Uterus (tissue), 4 donors: ENCODE data around the gene IL23R. TPM values are rescaled to one million over a fixed set of nuclear protein-coding genes. Genes with fewer than 3 reads are reported as not detected.

ENCODE experiments used
- DNase-seq, 2 donors: peaks; one replicate each; pipeline ENCODE4 v3.0.0-alpha.2; 2019 to 2020
- H3K27ac ChIP-seq, 2 donors: fragments of 200-600 bp; sonication (generic); 1 replicate in 1 of 2; 2 replicates in 1 of 2; pipeline ENCODE4 v1.5.1; 2016 to 2018
- H3K27me3 ChIP-seq, 2 donors: fragments of 200-600 bp; sonication (generic); one replicate each; pipeline ENCODE4 v1.5.1; 2018 to 2019; ENCODE audit warnings: control low read depth in 1 of 2
- H3K36me3 ChIP-seq, 2 donors: fragments of 200-600 bp; sonication (generic); one replicate each; pipeline ENCODE4 v1.5.1; 2019; ENCODE audit warnings: control low read depth in 1 of 2
- H3K4me1 ChIP-seq, 2 donors: fragments of 200-600 bp; sonication (generic); one replicate each; pipeline ENCODE4 v1.5.1; 2018 to 2019; ENCODE audit warnings: control low read depth in 1 of 2
- H3K4me3 ChIP-seq, 2 donors: fragments of 200-600 bp; sonication (generic); 1 replicate in 1 of 2; 2 replicates in 1 of 2; pipeline ENCODE4 v1.5.1; 2018 to 2019; ENCODE audit warnings: mild to moderate bottlenecking in 1 of 2
- H3K9me3 ChIP-seq, 2 donors: fragments of 200-600 bp; sonication (generic); one replicate each; pipeline ENCODE4 v1.5.1; 2019; ENCODE audit warnings: control low read depth in 1 of 2
- POLR2A ChIP-seq, 2 donors: fragments of 450-650 bp; IDR thresholded peaks; one replicate each; pipeline ENCODE4 v1.6.1; 2016; ENCODE audit warnings: antibody characterized with exemption in 2 of 2, mild to moderate bottlenecking in 1 of 2, moderate library complexity in 1 of 2
- intact Hi-C: fragments of 100-400 bp; cut with DNase I; formaldehyde crosslinking; loops from one replicate; pipeline ENCODE4 v1.15.1; 2023; ENCODE audit warnings: low total_unique reads
- total RNA-seq, 4 donors: library from RNA; depleted of rRNA in 3 of 4; stranded (reverse); fragments of >200 nt in 3 of 4; gene quantifications; one replicate each; pipeline versions ENCODE4 v1.1.0 to v1.2.4, GENCODE V29; 2014 to 2023
- TF ChIP-seq, protein P1 (sequence below), 4 experiments: fragments of 200-600 bp in 2 of 4; fragments of 450-650 bp in 2 of 4; sonication (generic) in 2 of 4; IDR thresholded peaks; one replicate each; pipeline ENCODE4 v1.5.1; 2016 to 2019; ENCODE audit warnings: antibody characterized with exemption in 4 of 4, mild to moderate bottlenecking in 2 of 4, moderate library complexity in 1 of 4
- donor health status: DM: yes; HTN: yes; CAD: no.

Gene IL23R
- total RNA-seq, 4 donors from 2014 or later: 0.21 TPM; not detected in 3

DNA sequence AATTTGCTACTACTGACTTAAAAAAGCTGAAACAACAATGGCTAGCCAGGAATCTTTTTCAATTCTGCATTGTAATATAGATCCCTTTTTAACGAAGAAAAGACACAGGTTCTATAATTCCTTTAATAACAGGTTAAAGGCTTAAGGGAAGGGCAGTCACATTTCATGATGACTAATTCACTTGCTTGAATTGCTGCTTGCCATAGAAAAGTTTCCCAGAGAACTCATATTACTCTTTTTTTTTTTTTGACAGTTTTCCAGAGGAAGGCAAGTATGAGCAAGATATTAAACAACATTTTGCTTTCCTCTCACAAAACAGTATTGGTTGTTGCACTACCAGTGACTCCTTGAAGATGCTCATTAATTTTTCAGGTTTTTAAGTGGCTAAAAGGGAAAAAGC lies 60.9 kb downstream of the IL23R start:
- no peak overlapping the region for H3K27ac ChIP-seq
- H3K4me3 ChIP-seq: no peak overlapping the region
- intact Hi-C loops: no loop called here
- H3K36me3 ChIP-seq: no peaks in the 10 kb centered on the region
- no peaks in the 10 kb centered on the region for H3K9me3 ChIP-seq
- no peak for TF ChIP-seq POLR2A (IDR thresholded peaks at IDR 0.05)
- TF ChIP-seq, protein P1, sequence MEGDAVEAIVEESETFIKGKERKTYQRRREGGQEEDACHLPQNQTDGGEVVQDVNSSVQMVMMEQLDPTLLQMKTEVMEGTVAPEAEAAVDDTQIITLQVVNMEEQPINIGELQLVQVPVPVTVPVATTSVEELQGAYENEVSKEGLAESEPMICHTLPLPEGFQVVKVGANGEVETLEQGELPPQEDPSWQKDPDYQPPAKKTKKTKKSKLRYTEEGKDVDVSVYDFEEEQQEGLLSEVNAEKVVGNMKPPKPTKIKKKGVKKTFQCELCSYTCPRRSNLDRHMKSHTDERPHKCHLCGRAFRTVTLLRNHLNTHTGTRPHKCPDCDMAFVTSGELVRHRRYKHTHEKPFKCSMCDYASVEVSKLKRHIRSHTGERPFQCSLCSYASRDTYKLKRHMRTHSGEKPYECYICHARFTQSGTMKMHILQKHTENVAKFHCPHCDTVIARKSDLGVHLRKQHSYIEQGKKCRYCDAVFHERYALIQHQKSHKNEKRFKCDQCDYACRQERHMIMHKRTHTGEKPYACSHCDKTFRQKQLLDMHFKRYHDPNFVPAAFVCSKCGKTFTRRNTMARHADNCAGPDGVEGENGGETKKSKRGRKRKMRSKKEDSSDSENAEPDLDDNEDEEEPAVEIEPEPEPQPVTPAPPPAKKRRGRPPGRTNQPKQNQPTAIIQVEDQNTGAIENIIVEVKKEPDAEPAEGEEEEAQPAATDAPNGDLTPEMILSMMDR (IDR thresholded peaks at IDR 0.05): no peak
- H3K4me1 ChIP-seq: no peaks in the 10 kb centered on the region
- DNase-seq: no peak
- H3K27me3 ChIP-seq: no peaks in the 10 kb centered on the region

DNA sequence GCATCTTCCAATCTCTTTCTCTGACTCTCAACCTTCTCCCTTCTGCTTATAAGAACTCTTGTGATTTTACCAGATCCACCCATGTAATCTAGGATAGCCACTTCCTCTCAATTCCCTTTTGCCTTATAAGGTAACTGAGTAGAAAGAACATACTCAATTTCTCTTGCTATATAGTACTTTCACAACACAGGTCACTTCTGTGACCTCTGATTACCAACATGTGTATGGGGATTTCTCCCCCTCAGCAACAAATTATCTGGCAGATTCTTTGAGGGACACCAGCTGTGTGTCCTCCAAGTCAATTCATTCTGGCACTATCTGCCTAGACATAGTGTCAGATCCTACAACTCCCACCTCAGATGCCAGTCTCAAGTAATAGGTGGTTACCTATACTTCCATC lies 62.5 kb downstream of the IL23R start:
- Histone ChIP-seq H3K4me1 (no peaks in the 10 kb centered on the region), H3K9me3 (no peaks in the 10 kb centered on the region), H3K27ac (no peak overlapping the region), H3K27me3 (no peaks in the 10 kb centered on the region), H3K36me3 (no peaks in the 10 kb centered on the region), H3K4me3 (no peak overlapping the region)
- no peak for TF ChIP-seq POLR2A (IDR thresholded peaks at IDR 0.05)
- TF ChIP-seq, protein P1 (IDR thresholded peaks at IDR 0.05): no peak
- intact Hi-C loops: no loop called here
- no peak for DNase-seq

DNA sequence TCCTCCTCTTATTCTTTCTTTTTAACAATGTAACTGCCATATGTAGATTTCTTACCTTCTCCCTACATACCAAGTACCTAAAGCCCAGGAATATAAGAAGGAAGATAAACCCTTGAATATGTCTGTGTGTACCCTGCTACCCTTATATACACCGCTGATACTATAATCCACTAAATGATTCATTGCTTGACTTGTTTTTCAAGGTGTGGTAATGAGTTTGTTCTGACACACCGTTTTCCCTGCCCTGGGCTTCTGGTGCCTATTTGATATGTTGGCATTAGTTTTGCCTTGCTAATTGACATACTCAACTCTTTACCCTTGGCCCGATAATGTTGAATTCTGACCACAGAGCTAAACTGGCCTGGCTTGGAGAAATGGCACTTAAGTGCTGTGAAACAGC lies 64.3 kb downstream of the IL23R start:
- Histone ChIP-seq H3K27ac (no peak overlapping the region), H3K9me3 (no peaks in the 10 kb centered on the region), H3K36me3 (no peaks in the 10 kb centered on the region), H3K4me1 (no peaks in the 10 kb centered on the region), H3K27me3 (no peaks in the 10 kb centered on the region), H3K4me3 (no peak overlapping the region)
- no peak for TF ChIP-seq POLR2A (IDR thresholded peaks at IDR 0.05)
- TF ChIP-seq, protein P1 (IDR thresholded peaks at IDR 0.05): no peak
- intact Hi-C loops: no loop called here
- no peak for DNase-seq

DNA sequence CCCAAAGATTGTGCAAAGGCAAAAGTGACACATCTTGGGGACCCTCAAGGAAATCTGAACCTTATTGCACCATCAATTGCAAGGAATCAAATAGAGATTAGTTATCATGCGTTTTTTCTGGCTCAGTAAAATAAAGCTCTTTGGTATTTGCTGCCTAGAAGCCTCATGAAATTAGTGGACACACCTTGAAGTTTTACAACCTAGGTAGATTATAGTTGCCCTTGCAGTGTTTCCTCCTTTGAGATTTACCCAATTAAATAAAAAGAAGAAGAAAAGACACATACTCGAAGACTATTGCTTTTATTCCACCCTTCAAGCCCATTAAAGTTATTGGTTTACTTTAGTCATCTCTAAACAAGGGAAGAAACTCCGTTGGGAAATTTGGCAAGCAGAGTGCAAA lies 70.0 kb downstream of the IL23R start:
- no peak for DNase-seq
- H3K9me3 ChIP-seq: no peaks in the 10 kb centered on the region
- intact Hi-C loops: no loop called here
- H3K27me3 ChIP-seq: no peaks in the 10 kb centered on the region
- TF ChIP-seq, protein P1 (IDR thresholded peaks at IDR 0.05): no peak
- no peak for TF ChIP-seq POLR2A (IDR thresholded peaks at IDR 0.05)
- H3K36me3 ChIP-seq: no peaks in the 10 kb centered on the region
- H3K4me3 ChIP-seq: no peak overlapping the region
- no peak overlapping the region for H3K27ac ChIP-seq
- no peaks in the 10 kb centered on the region for H3K4me1 ChIP-seq

DNA sequence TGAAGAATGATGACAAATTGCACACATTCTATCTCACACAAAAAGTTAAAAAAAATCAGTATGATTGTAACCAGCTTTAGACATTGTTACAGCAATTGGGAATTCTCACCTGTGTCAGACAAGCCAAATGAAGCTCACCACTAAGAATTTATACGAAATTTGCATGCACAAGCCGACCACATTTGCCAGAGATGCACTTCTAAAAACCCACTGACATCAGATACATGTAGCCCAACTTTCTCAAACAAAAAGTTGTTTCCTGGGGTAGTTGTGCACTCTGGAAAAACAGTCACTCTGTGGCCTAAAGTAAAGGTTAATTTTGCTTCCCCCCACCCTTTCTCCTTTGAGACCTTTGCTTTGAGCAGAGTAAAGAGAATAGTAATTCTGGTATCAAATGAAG lies 73.5 kb downstream of the IL23R start:
- Histone ChIP-seq H3K36me3 (no peaks in the 10 kb centered on the region), H3K27me3 (no peaks in the 10 kb centered on the region), H3K27ac (no peak overlapping the region), H3K9me3 (no peaks in the 10 kb centered on the region), H3K4me1 (no peaks in the 10 kb centered on the region), H3K4me3 (no peak overlapping the region)
- no peak for DNase-seq
- intact Hi-C loops: no loop called here
- TF ChIP-seq POLR2A (IDR thresholded peaks at IDR 0.05): no peak
- TF ChIP-seq, protein P1 (IDR thresholded peaks at IDR 0.05): no peak
